Measurements from ENCODE around the gene RSPO4.

The RSPO4 gene

GRCh38 chr20:967796-968742 is 34.0 kb downstream of the RSPO4 start:
- DNase-seq = no peak

DNA sequence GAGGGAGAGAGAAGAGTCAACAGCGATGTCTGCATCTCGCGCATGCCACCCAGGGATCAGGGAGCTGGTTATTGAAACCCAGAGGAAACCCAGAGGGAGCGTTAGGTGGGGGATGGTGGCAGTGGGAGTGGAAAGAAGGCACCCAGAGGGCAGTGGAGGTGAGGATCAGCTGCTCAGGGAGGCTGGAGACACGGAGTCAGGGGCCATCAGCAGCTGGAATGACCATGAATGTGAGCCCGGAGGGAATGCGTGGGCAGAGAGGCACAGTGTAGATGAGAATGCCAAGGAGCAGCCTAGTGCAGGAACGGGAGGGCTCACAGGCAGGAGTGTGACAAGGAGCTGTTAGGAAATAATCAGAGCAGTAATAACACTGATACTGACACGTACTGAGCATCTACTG is 36.2 kb downstream of the RSPO4 start:
- no peak for DNase-seq

- no peak for DNase-seq
Observed at GRCh38 chr20:963795-964194, 38.3 kb downstream of the RSPO4 start.

- no peak for DNase-seq
Observed at GRCh38 chr20:962683-963082, 39.4 kb downstream of the RSPO4 start.

DNA sequence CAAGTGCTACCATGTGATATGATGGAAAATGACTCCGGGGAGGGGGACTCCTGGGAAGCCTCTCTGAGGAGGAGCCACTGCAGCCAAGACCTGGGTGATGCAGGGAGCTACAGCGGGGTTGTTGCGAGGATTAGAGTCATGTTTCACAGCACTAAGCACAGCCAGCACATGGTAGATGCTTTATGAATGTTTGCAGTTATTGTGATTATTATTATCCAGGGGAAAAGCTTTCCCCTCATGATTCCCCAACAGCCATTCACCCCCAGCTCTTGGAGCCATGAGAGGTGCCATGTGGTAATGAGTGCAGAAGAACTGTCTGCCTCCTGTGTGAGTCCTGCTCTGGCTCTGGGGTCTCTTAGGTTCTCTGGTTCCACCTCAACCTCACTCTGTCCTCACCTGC is 39.9 kb downstream of the RSPO4 start:
- DNase-seq = no peak

- DNase-seq = no peak
Observed at GRCh38 chr20:961768-962167, 40.3 kb downstream of the RSPO4 start.

DNA sequence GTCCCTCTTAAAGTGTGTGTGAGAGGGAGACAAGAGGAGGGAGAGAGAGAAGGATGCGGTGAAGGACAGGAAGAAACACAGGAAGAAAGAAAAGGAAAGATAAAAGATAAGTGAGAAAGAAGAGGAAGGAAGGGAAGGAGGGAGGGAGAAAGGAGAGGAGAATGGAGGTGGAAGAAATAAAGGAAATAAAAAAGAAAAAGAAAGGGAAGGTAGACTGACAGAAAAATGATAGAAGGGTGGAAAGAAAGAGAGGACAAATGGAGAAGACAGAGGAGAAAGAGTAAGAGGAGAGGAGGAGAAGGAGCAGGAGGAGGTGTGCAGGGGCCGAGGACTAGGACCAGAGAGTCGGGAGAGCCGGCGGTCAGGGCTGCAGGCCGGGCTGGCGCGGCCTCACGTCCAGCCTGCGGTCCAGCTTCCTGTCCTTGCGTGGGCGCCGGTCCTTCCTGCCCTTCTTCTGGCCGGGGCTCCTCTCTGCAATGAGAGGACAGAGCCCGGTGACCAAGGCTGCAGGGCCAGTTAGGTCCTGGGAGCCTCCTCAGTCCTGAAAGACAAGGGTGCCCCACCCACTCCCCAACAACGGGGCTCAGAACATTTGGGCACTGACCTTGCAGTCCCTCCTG is 42.0 kb downstream of the RSPO4 start:
- DNase-seq = no peak

GRCh38 chr20:958936-959815 is 42.9 kb downstream of the RSPO4 start:
- DNase-seq = no peak

- no peak for DNase-seq
Observed at GRCh38 chr20:957544-957943, 44.6 kb downstream of the RSPO4 start.

GRCh38 chr20:956330-956951 is 45.7 kb downstream of the RSPO4 start:
- DNase-seq = peak; percentile 50

DNA sequence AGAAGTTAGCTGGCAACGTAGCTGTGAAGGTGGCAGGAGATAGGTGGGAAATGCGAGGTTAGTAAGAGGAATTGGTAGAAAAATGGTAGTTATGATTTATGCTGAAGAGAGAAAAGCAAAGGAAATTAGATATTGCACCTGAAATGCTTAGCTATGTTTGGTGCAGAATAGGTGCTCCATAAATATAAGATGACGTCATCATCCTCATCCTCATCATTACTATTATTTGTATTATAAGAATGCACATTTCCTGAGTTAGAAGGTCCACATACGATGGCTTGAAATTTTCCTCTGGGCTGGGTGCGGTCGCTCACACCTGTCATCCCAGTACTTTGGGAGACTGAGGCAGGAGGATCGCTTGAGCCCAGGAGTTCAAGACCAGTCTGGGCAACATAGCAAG is 46.5 kb downstream of the RSPO4 start:
- no peak for DNase-seq

GRCh38 chr20:955111-955510 is 47.0 kb downstream of the RSPO4 start:
- DNase-seq = no peak

DNA sequence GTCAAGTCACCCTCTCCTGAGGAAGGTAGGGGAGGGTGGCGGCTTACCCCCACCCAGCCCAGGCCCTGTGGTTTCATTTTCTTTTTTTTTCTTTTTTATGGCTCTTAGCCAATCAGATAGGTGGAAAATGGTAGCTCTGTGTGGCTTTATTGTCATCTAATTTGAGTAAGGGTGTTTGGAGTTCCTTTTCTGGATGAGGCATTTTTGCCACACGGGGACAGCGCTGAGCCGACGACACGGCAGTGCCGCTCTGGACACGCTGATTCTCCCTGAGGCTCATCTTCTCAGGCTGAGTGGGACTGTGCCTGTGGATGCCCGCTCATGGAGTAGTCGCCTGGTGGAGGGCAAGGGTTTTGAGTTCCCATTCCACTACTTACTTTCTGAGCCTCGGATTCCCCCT is 48.4 kb downstream of the RSPO4 start:
- DNase-seq = no peak

- DNase-seq = no peak
Observed at GRCh38 chr20:952196-952795, 49.8 kb downstream of the RSPO4 start.

- DNase-seq = no peak
Observed at GRCh38 chr20:951384-952169, 50.5 kb downstream of the RSPO4 start.

DNA sequence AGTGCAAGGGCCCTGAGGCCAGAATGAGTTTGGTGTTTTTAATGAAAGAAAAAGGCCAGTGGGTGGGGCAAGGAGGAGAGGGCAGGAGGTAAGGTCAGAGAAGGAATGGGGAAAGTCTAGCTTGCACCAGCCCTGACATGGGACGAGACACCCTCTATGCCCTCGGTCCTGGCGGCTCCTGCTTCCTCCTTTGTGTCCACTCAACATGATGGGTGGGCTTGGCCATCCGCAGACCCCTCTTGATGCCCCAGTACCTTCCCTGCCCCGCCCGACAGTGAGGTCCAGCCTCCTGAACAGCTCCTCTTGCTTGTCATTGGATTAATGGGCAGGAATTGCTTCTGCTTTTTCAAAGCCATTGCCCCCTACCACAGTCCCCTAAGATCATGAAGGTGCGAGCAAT is 52.4 kb downstream of the RSPO4 start:
- no peak for DNase-seq

DNA sequence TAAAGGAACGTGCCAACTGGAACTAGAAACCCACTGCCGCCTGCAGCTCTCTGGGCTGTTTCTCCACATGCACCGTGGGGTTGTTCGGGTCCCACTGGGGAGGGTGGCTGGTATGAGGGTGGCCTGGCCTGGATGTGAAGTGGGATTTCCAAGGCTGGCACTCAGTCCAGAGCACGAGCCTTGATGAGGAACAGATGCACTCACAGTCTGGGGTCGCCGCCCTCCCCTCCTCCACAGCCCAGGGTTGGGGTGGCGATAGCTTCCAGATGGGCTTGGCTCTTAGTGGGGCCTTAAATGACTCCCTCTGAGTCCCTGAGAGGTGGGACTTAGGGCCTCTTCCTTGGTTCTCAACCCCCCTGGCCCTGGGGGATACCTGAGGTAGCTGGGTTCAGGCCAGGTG is 55.3 kb downstream of the RSPO4 start:
- no peak for DNase-seq

DNA sequence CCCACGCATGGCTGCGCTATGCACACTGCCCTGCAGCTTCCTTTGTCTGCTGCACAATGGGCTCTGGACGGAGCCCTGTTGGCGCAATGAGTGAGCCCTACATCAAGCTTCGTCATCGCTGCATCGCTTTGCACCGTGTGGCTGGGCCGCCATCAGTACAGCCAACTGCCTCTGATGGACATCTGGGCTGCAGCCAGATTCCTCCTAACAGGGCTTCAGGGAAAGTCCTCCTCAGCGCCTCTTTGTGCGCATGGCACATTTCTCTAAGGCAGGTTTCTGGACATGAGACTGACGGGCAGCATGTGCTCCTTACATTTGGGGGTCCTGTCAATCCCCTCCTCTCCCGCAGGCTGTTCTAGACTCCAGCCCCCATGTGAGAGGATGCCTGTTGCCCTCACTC is 56.3 kb downstream of the RSPO4 start:
- DNase-seq = no peak

- no peak for DNase-seq
Observed at GRCh38 chr20:944774-945410, 57.2 kb downstream of the RSPO4 start.

- no peak for DNase-seq
Observed at GRCh38 chr20:944148-944547, 58.0 kb downstream of the RSPO4 start.

- no peak for DNase-seq
Observed at GRCh38 chr20:942611-943010, 59.5 kb downstream of the RSPO4 start.
